Measurements from ENCODE around the gene JAML.

The JAML gene

DNA sequence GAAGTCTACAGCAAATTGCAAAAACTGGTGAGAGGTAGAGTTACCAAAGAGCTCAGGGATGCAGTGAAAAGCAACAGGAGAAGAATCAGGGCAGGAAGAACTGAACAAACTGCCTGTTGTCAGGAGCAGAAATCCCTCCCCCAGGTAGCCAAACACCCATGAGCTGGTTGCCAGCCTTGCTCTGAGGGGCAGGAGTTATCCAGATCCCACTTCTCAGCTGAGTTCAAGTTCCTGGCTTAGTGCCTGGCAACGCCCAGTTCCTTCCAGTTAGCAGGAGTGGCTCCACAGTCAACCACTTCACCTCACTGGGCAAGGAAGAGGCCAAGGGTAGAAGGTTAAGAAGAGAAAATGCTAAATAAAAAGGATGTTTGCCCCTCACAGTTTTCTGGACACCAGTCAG lies 41.1 kb upstream of the JAML start:
- TF ChIP-seq POLR2AphosphoS5 (IDR thresholded peaks at IDR 0.05; ENCODE audit: low read depth, low read length), result no peak
- TF ChIP-seq, protein P1, sequence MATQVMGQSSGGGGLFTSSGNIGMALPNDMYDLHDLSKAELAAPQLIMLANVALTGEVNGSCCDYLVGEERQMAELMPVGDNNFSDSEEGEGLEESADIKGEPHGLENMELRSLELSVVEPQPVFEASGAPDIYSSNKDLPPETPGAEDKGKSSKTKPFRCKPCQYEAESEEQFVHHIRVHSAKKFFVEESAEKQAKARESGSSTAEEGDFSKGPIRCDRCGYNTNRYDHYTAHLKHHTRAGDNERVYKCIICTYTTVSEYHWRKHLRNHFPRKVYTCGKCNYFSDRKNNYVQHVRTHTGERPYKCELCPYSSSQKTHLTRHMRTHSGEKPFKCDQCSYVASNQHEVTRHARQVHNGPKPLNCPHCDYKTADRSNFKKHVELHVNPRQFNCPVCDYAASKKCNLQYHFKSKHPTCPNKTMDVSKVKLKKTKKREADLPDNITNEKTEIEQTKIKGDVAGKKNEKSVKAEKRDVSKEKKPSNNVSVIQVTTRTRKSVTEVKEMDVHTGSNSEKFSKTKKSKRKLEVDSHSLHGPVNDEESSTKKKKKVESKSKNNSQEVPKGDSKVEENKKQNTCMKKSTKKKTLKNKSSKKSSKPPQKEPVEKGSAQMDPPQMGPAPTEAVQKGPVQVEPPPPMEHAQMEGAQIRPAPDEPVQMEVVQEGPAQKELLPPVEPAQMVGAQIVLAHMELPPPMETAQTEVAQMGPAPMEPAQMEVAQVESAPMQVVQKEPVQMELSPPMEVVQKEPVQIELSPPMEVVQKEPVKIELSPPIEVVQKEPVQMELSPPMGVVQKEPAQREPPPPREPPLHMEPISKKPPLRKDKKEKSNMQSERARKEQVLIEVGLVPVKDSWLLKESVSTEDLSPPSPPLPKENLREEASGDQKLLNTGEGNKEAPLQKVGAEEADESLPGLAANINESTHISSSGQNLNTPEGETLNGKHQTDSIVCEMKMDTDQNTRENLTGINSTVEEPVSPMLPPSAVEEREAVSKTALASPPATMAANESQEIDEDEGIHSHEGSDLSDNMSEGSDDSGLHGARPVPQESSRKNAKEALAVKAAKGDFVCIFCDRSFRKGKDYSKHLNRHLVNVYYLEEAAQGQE (IDR thresholded peaks at IDR 0.05; ENCODE audit: insufficient read depth in 1 of 2, low read depth in 2 of 2, low read length in 2 of 2), result no peak
- no peak for TF ChIP-seq FOXP2 (optimal IDR thresholded peaks at IDR 0.05; ENCODE audit: borderline replicate concordance, extremely low read depth, extremely low read length, insufficient read depth)
- TF ChIP-seq TAF1 (IDR thresholded peaks at IDR 0.05; ENCODE audit: borderline replicate concordance, insufficient read depth, low read length), result no peak
- no peak for TF ChIP-seq SIN3A (IDR thresholded peaks at IDR 0.05; ENCODE audit: borderline replicate concordance, insufficient read depth, low read length)

DNA sequence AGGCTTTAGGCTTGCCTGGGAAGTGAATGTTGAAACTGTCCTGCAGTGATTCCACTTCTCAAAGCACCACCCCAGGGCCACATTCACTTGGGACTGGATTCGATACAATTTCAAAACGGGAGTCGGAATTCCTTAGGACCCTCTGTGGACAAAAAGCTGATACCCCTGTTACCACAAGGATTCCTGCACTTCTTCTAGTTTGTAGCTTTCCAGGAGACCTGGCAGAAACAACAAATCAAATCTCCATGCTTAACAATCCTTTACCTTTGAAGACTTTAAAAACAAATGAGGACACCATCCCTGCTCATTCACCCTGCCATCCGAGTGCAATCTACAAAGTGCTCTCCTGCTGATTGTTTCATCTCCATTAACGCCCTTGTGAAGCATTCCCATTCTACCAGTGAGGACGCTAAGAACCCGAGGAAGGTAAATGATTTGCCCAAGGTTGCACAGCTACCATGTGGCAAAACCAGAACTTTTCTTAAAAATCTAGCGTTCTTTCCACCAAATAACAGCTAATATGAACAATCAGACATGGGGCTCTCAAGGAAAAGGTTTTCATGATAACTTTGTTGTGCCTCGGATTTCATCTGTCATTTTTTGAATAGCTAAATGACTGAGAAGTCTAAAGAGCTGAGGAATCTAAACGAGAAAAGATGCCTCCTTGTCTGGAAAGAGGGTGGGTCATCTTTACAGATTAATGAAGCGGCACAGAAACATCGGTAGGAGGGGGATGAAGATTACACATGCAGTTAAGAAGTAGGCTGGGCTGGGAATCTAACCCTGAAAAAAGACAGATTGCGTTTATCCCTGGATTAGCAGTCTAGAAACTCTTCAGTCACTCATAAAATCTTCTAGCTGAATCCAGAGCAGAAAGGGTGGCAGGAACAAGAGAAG lies 40.0 kb upstream of the JAML start:
- no peak for TF ChIP-seq TAF1 (IDR thresholded peaks at IDR 0.05; ENCODE audit: borderline replicate concordance, insufficient read depth, low read length)
- no peak for TF ChIP-seq SIN3A (IDR thresholded peaks at IDR 0.05; ENCODE audit: borderline replicate concordance, insufficient read depth, low read length)
- no peak for TF ChIP-seq POLR2AphosphoS5 (IDR thresholded peaks at IDR 0.05; ENCODE audit: low read depth, low read length)
- TF ChIP-seq, protein P1 (IDR thresholded peaks at IDR 0.05; ENCODE audit: insufficient read depth in 1 of 2, low read depth in 2 of 2, low read length in 2 of 2), result no peak

DNA sequence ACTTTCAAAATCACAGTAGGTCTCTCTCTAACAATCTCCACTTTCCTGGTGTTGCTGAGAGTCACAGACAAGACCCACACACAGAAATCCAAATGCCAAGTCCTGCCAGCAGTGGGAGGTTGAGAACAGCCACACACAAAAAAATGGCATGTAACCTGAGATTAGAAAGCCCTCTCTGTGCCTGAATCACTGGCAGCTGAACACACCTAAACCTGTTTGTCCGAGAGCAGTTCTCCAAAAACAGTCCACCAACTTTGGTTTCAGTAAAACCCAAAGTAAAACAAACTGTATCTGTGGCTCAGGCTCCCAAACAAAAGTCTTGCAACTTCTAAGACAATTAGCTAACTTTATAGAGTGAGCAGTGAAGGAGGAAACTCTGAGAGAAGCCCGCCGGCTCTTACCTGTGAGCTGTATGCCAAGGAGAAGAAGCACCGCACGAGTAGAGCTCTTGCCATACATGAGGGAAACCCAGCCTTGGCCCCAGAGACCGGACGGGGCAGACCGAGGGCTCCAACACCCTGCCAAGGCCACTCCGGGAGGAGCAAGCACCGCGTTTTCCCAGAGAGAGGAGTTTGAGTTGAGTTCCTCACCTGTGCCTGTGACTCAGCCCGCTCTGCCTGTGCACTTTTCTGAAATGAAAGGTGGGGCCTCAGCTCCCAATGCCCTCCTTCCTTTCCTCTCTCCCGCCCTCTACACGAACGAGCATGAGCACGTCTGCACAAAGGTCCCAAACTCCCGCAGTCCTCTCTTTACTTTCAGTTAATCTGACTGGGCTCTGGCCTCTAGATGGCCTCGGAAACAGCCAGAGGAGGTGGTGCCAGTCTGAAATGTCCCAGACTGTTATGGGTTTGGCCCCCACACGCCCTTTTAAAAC lies 39.1 kb upstream of the JAML start, which contains the start of gene MPZL2:
Gene MPZL2, minus strand, starts transcription at position 603 of the 874 bp plus-strand sequence. Its CDS starts 144 bp downstream, at position 459.
- TF ChIP-seq TAF1 (IDR thresholded peaks at IDR 0.05; ENCODE audit: borderline replicate concordance, insufficient read depth, low read length) (no peak), SIN3A (IDR thresholded peaks at IDR 0.05; ENCODE audit: borderline replicate concordance, insufficient read depth, low read length) (no peak), FOXP2 (optimal IDR thresholded peaks at IDR 0.05; ENCODE audit: borderline replicate concordance, extremely low read depth, extremely low read length, insufficient read depth) (no peak), POLR2AphosphoS5 (IDR thresholded peaks at IDR 0.05; ENCODE audit: low read depth, low read length) (no peak)
- TF ChIP-seq, protein P1 (IDR thresholded peaks at IDR 0.05; ENCODE audit: insufficient read depth in 1 of 2, low read depth in 2 of 2, low read length in 2 of 2), result no peak

DNA sequence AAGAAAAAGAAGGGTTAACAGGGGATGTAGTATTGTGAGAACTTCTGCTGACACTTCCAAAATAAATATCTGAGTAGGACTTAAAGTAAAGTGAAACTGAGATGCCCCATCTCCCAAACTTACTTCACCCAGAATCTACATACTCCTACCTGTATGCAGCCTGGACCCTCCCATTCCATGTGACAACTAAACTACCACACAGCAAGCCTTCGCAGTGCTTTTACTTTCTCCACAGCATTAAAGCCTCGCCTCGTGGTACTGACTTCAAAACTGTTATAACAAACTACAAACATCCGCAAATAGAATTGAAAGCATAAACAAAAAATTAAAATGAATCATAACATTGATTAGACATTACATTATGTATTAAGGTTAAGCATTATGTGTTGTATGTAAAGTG lies 38.3 kb upstream of the JAML start:
- TF ChIP-seq SIN3A (IDR thresholded peaks at IDR 0.05; ENCODE audit: borderline replicate concordance, insufficient read depth, low read length), result no peak
- TF ChIP-seq POLR2AphosphoS5 (IDR thresholded peaks at IDR 0.05; ENCODE audit: low read depth, low read length), result no peak
- TF ChIP-seq FOXP2 (optimal IDR thresholded peaks at IDR 0.05; ENCODE audit: borderline replicate concordance, extremely low read depth, extremely low read length, insufficient read depth), result no peak
- TF ChIP-seq, protein P1 (IDR thresholded peaks at IDR 0.05; ENCODE audit: insufficient read depth in 1 of 2, low read depth in 2 of 2, low read length in 2 of 2), result no peak
- no peak for TF ChIP-seq TAF1 (IDR thresholded peaks at IDR 0.05; ENCODE audit: borderline replicate concordance, insufficient read depth, low read length)
